Measurements from ENCODE around the gene PLA2G4B. TPM values are rescaled to one million over a fixed set of nuclear protein-coding genes. Genes with fewer than 3 reads are reported as not detected.
A peak's percentile ranks its signal among the peaks of the same experiment; 100 is the strongest.

Gene PLA2G4B
- total RNA-seq, 3 donors from 2014 or later (not counting 1 experiment from before 2014, with no cell fraction given): 15.2 to 17.5 (median 17.4) TPM

GRCh38 chr15:41869770-41870688, 31.4 kb downstream of the PLA2G4B start:
- TF ChIP-seq CTCF (IDR thresholded peaks at IDR 0.05): no peak
- intact Hi-C loops (cut with micrococcal nuclease): no loop called here

GRCh38 chr15:41870689-41871081, 32.0 kb downstream of the PLA2G4B start:
- Histone ChIP-seq H3K27me3 (ENCODE audit: control insufficient read depth, insufficient read depth, low read length) (no peaks in the 10 kb centered on the region), H3K9me3 (ENCODE audit: control insufficient read depth, insufficient read depth, low read length) (no peaks in the 10 kb centered on the region), H3K27ac (ENCODE audit: low read length) (no peak overlapping the region), H3K4me1 (ENCODE audit: control insufficient read depth, insufficient read depth, low read length) (peaks cover 4% of the 10 kb centered on the region), H3K36me3 (ENCODE audit: control insufficient read depth, insufficient read depth, low read length) (no peaks in the 10 kb centered on the region), H3K4me3 (ENCODE audit: low read length) (no peak overlapping the region)
- peak overlapping the region in 1 of 2 donors; percentile 62 for H3K27ac Mint-ChIP-seq
- peak; percentile 37 to 78 (median 58) for ATAC-seq
- peak in 1 of 2 donors; percentile 75 for DNase-seq
- H3K36me3 Mint-ChIP-seq: no peaks in the 10 kb centered on the region
- no peaks in the 10 kb centered on the region for H3K9me3 Mint-ChIP-seq
- no peak for TF ChIP-seq CTCF (IDR thresholded peaks at IDR 0.05)
- 70% methylated on average over 9 of the region's 9 CpGs for WGBS (ENCODE audit: insufficient coverage)
- no peak overlapping the region for H3K4me3 Mint-ChIP-seq
- H3K4me1 Mint-ChIP-seq: peaks cover 0 to 20% of the 10 kb centered on the region in 2 donors
- intact Hi-C loops (cut with micrococcal nuclease): no loop called here
- H3K27me3 Mint-ChIP-seq (ENCODE audit: low read depth in 2 of 2): no peaks in the 10 kb centered on the region

More at GRCh38 chr15:41869770-41870688, 31.4 kb downstream of the PLA2G4B start:
- no peaks in the 10 kb centered on the region for H3K9me3 Mint-ChIP-seq
- H3K27ac Mint-ChIP-seq: peak overlapping the region in 1 of 2 donors; percentile 62
- H3K4me3 Mint-ChIP-seq: no peak overlapping the region
- no peak for DNase-seq
- H3K4me1 ChIP-seq (ENCODE audit: control insufficient read depth, insufficient read depth, low read length): peaks cover 4% of the 10 kb centered on the region
- ATAC-seq: no peak
- H3K9me3 ChIP-seq (ENCODE audit: control insufficient read depth, insufficient read depth, low read length): no peaks in the 10 kb centered on the region
- no peaks in the 10 kb centered on the region for H3K36me3 Mint-ChIP-seq
- H3K36me3 ChIP-seq (ENCODE audit: control insufficient read depth, insufficient read depth, low read length): no peaks in the 10 kb centered on the region
- no peak overlapping the region for H3K4me3 ChIP-seq (ENCODE audit: low read length)
- WGBS (ENCODE audit: insufficient coverage): 93% methylated on average over 42 of the region's 42 CpGs
- no peaks in the 10 kb centered on the region for H3K27me3 ChIP-seq (ENCODE audit: control insufficient read depth, insufficient read depth, low read length)
- no peak overlapping the region for H3K27ac ChIP-seq (ENCODE audit: low read length)
- H3K27me3 Mint-ChIP-seq (ENCODE audit: low read depth in 2 of 2): no peaks in the 10 kb centered on the region
- peaks cover 0 to 20% of the 10 kb centered on the region in 2 donors for H3K4me1 Mint-ChIP-seq

DNA sequence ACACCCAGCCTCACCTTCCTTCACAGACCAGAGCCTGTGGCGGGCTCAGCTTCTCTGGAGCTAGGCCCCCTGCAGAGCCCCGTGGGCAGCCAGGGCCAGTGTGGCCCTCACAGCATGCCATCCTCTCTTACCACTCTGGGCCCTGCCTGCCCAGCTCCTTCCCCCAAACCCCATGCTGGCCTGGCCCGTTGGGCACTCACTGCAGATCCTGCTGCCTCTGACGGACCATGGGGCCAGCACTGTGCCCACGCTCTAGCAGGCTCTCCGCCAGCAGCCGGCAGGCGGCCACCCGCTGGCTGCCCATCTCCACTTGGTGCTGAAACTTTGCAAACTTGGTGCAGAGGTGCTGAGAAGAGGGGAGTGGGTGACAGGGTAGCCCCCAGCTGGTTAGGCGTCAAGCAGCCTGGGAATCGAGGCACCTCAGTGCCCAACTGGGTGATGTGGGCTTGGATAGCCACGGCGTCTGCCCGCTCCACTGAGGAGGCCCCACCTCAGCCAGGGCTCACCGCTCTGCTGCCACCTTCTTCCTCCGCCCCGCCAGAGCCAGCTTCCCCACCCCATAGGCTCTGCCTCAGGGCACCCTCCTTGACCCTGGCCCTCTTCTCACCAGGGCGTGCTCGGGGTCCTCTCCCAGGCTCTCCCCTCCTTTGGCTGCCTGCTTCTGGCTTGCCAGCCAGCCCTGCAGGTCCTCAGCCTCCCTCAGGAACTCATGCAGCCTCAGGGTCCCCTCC, 32.7 kb downstream of the PLA2G4B start:
- intact Hi-C loops (cut with micrococcal nuclease): no loop called here
- H3K4me3 ChIP-seq (ENCODE audit: low read length): no peak overlapping the region
- 91% methylated on average over 19 of the region's 19 CpGs for WGBS (ENCODE audit: insufficient coverage)
- no peak for DNase-seq
- Mint-ChIP-seq H3K4me3 (no peak overlapping the region), H3K4me1 (peaks cover 0 to 20% of the 10 kb centered on the region in 2 donors), H3K27ac (peak overlapping the region in 1 of 2 donors; percentile 62), H3K27me3 (ENCODE audit: low read depth in 2 of 2) (no peaks in the 10 kb centered on the region), H3K36me3 (no peaks in the 10 kb centered on the region), H3K9me3 (no peaks in the 10 kb centered on the region)
- no peak for ATAC-seq
- no peaks in the 10 kb centered on the region for H3K27me3 ChIP-seq (ENCODE audit: control insufficient read depth, insufficient read depth, low read length)
- H3K27ac ChIP-seq (ENCODE audit: low read length): no peak overlapping the region
- peaks cover 4% of the 10 kb centered on the region for H3K4me1 ChIP-seq (ENCODE audit: control insufficient read depth, insufficient read depth, low read length)
- TF ChIP-seq CTCF (IDR thresholded peaks at IDR 0.05): no peak
- H3K9me3 ChIP-seq (ENCODE audit: control insufficient read depth, insufficient read depth, low read length): no peaks in the 10 kb centered on the region
- no peaks in the 10 kb centered on the region for H3K36me3 ChIP-seq (ENCODE audit: control insufficient read depth, insufficient read depth, low read length)
